GM18520 (cell line): Measurements from ENCODE around the gene DDX31.
"Not testable (repeated sequence)": the region's sequence is repeated elsewhere in the genome, so short reads cannot be mapped to it uniquely, and the experiment has no call there.

Experiments used
- ATAC-seq: cut with Tn5 transposase; IDR thresholded peaks from one replicate; pipeline ENCODE4 v1.9.1; 2021; ENCODE audit not compliant: unreplicated experiment

DDX31 gene

GRCh38 chr9:132582786-132583583 is 86.8 kb downstream of the DDX31 start:
- ATAC-seq: no peak

- no peak for ATAC-seq
Measured at GRCh38 chr9:132582276-132582785, 87.5 kb downstream of the DDX31 start, which contains the start of gene BARHL1. Gene BARHL1, plus strand, starts transcription at chr9:132582606. Its CDS starts 192 bp downstream, at chr9:132582798.

- ATAC-seq: no peak
Measured at GRCh38 chr9:132579427-132579798, 90.4 kb downstream of the DDX31 start.

- no peak for ATAC-seq
Measured at GRCh38 chr9:132578367-132578932, 91.3 kb downstream of the DDX31 start.

- ATAC-seq: no peak
Measured at GRCh38 chr9:132577119-132577518, 92.7 kb downstream of the DDX31 start.

DNA sequence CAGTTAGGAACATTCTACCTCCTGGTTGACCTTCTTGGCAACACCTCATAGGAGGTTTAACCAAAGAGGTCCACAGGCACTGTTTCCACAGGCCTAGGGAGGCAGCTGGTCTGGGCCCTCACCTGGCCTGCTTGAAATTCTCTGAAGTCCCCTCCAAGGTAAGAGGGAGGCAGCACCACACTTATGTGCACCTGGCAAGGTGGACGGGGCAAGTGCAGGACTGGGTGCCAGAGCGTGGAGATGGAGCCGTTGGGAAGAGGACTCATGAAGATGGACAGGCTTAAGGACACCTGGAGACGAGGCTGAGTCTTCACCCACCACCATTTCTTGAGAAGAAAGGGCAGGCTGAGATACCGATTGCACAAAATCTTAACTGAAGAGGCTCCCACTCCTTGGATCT is 94.0 kb downstream of the DDX31 start:
- ATAC-seq: no peak

DNA sequence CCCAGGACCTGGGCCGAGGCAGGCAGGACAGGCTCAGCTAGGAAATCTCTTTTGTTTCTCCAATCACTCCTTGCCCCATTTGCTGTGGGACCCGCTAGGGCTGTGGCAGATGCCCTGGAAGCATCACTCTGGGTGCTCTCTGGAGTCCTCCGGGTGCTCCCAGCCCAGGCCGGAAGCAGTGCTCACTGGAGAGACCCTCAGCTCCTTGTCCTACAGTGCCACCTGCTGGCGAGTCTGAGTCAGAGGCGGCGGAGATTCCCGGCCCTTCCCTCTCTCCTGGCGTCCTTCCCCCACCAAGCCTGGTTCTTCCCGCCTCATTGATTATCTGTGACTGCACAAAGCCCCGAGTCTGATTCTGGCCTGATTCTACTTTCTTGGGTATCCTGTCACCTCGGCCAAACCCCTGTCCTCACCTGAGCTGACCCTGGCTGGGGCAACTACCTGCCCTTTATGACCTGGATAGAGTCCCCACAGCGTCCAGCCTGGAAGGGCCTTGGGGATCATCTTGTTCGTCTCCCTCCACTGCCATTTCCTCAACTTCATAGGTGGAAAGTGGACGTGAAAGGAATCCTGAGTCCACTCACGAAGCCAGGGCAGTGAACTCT is 94.7 kb downstream of the DDX31 start:
- ATAC-seq: no peak

- no peak for ATAC-seq
Measured at GRCh38 chr9:132572921-132573320, 96.9 kb downstream of the DDX31 start.

DNA sequence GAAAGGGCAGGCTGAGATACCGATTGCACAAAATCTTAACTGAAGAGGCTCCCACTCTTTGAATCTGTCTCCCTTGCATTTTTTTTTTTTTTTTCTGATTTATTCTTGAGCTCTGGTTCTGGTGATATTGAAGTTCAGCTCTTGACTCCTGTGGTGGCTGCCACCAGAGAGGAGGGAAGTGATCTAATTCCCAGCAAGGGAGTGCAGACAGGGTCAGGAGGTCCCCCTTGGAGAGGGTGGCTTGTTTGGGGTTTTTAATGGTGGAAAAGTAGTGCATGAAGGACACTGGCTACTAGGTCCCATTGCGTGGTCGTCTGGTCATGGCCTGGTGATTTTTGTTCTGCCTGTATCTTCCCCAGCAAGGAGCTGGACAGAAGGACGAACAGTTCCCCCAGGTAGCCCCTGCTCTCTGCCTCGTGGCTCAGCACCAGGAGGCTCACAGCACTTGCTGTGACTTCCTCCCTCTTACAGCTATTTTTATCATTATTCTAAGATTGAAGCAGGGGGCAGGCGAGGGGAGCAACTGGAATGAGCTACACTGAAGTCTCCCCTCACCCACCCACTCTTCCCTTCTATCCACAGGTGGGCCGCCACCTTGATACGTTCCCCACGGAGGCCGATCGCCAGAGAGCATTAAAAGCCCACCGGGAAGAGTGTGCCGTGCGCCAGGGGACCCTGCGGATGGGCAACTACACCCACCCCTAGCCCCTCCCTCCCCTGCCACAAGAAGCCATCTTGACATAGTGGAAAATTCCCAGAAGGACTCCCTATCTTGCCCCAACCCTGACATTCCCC is 97.8 kb downstream of the DDX31 start:
- ATAC-seq: no peak

- ATAC-seq: not testable (repeated sequence)
Measured at GRCh38 chr9:132568787-132569186, 101.0 kb downstream of the DDX31 start.

GRCh38 chr9:132564526-132564925 is 105.3 kb downstream of the DDX31 start:
- no peak for ATAC-seq

- no peak for ATAC-seq
Measured at GRCh38 chr9:132562306-132562573, 107.5 kb downstream of the DDX31 start.

DNA sequence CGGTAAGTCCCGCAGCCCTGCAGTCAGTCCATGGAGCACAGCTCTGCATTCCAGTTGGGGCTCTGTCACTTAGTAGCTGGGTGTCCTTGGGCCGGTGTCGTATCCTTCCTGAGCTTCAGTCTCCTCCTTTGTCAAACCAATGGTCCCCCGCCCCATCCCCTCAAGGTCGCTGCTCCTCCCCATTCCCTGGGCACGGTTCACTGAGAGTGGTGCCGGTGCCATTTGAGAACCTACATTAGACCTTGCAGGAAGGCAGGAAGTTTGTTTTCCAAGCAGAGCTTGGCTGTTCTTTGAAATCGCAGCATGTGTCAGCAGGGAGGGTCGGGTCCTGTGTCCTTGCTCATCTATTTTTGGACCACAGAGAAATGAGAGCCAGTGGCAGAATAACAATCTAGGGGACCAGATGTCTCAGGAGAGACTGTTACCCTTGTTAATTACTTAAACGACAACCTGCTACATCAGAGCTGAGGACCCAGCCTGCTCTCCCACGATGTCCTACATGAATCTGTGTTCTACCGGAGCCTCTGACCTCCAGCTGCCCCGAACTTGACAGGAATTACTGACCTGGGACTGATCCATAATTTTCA is 109.1 kb downstream of the DDX31 start:
- no peak for ATAC-seq

DNA sequence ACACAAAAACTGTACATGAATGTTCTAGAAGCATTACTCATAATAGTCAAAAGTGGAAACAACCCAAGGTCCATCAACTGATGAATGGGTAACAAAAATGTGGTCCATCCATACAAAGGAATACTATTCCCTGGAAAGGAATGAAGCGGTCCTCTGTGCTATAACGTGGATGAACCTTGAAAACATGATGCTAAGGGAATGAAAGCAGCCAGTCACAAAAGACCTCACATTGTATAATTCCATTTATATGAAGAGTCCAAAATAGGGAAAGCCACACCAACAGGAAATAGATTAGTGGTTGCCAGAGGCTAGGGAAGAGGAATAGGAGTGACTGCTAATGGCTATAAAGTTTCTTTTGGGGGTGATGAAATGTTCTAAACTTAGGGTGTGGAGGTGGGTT is 110.1 kb downstream of the DDX31 start:
- no peak for ATAC-seq

DNA sequence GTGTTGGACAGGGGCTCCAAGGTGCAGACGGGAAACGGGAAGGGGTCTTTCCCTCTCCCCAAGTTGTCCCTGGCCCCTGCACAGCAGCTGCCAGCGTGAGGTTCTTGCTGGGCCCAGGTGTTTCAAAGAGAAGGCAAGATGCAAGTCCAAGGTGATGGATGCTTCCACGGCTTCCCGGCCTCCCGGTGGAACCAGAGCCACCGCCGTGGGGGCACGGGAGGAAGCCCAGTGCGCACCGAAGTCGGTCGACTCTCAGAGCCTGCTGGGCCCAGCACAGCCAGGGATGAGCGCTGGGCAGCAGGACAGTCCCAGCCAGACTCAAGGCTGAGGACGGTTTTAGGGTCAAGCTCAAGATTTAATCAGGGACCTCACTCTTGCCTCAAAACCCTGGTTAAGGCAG is 112.6 kb downstream of the DDX31 start:
- ATAC-seq: no peak

GRCh38 chr9:132556714-132557113 is 113.1 kb downstream of the DDX31 start:
- no peak for ATAC-seq

DNA sequence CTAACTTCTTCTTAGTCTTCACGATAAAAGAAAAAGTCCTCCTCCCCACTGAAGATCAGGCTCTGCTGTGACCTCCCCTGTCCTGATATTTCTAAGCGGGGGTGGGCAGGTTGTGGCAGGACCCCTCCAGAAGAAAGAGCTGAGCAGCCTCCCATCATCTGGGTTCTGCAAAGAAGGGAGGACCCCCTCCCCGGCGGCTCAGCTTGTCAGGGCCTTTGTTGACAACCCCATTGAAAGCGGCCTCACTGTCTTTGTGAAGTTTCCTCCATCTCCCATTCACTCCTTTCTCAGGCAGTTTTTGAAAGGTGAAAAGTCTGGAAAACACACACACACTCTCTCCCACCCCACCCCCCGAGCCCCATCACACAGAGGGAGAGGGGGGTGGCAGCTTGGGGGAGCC is 113.5 kb downstream of the DDX31 start:
- ATAC-seq: no peak

DNA sequence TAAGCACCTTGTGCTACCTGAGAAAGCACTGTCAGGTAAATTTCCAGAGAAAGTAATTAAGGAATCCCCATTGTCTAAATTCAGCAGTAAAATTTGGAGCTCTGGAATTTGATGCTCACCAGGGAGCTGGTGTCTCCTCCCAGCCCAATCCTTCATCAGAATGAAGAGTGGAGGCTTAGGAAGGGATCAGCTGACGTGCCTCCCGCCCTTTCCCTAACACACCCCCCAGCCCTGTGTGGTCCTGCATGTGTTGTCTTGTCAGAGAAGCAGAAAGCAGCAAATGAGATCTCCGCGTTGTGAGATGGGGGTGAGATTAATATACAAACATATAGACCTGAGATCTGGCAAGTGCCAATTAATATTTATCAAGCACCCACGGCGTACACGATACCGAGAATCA is 114.3 kb downstream of the DDX31 start:
- no peak for ATAC-seq

- no peak for ATAC-seq
Measured at GRCh38 chr9:132554755-132555154, 115.0 kb downstream of the DDX31 start.

DNA sequence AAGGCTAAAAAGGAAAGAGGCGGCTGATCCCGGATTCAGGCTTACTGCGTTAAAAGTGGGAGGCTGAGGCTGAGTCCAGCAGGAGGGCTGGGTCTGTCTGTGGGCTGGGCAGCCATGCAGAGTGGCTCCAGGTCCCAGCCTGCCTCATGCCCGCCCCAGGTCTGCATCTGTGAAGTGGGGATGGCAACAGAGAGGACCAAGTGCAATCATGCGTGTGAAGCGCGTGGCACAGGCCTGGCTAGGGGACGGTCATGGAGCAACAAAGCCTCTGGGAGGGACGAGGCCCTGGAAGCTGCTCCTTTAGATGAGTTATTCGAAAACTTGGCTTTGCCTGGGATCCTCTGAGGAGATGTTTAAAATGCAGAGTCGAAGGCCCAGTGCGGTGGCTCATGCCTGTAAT is 117.7 kb downstream of the DDX31 start:
- ATAC-seq: no peak

GRCh38 chr9:132551556-132551955 is 118.2 kb downstream of the DDX31 start:
- ATAC-seq: no peak
